OCI-LY3 (cell line): ENCODE data around the gene GSDME.

Experiments used
- EZH2phosphoT487 ChIP-seq: fragments of 200-600 bp; shearing (Covaris generic); IDR thresholded peaks from 2 replicates; pipeline ENCODE4 v1.6.1; 2018; ENCODE audit warnings: antibody characterized with exemption, mixed run types, low read depth
- TF ChIP-seq, protein P1 (sequence below): fragments of 200-600, 300-600 bp; sonication (generic); IDR thresholded peaks from 2 replicates; pipeline ENCODE4 v1.5.1; 2014; ENCODE audit warnings: antibody characterized with exemption, low read length, low read depth

DNA sequence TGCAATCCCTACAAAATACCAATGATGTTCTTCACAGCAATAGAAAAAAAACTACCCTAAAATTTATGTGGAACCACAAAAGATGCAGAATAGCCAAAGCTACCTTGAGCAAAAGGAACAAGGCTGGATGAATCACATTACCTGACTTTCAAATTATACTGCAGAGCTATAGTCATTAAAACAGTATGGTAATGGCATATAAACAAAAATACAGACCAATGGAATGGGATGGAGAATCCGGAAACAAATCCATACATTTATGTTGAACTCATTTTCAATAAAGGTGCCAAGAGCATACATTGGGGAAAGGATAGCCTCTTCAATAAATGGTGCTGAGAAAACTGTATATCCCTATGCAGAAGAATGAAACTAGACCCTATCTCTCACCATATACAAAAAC is 18.7 kb downstream of the GSDME start:
- TF ChIP-seq, protein P1, sequence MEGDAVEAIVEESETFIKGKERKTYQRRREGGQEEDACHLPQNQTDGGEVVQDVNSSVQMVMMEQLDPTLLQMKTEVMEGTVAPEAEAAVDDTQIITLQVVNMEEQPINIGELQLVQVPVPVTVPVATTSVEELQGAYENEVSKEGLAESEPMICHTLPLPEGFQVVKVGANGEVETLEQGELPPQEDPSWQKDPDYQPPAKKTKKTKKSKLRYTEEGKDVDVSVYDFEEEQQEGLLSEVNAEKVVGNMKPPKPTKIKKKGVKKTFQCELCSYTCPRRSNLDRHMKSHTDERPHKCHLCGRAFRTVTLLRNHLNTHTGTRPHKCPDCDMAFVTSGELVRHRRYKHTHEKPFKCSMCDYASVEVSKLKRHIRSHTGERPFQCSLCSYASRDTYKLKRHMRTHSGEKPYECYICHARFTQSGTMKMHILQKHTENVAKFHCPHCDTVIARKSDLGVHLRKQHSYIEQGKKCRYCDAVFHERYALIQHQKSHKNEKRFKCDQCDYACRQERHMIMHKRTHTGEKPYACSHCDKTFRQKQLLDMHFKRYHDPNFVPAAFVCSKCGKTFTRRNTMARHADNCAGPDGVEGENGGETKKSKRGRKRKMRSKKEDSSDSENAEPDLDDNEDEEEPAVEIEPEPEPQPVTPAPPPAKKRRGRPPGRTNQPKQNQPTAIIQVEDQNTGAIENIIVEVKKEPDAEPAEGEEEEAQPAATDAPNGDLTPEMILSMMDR: no peak
- no peak for TF ChIP-seq EZH2phosphoT487
